ENCODE measurements around the gene FAM161A.

GRCh38 chr2:61862085-61862484 lies 8.2 kb upstream of the FAM161A start:
- TF ChIP-seq CTCF (IDR thresholded peaks at IDR 0.05 in 4 of 5, conservative IDR thresholded peaks at IDR 0.05 in 1 of 5) (no peak), POLR2A (IDR thresholded peaks at IDR 0.05) (no peak)
